PC-3 (cell line): Measurements from ENCODE around the gene IZUMO4.

Source experiments
- CTCF ChIP-seq: fragments of 300-600 bp; sonication (generic); conservative IDR thresholded peaks from 2 replicates; pipeline ENCODE4 v1.5.1; 2017; ENCODE audit warnings: antibody characterized with exemption, low read depth, mild to moderate bottlenecking, low read length
- EZH2 ChIP-seq: fragments of 300-600 bp; sonication (generic); IDR thresholded peaks from one replicate; pipeline ENCODE4 v1.6.1; 2017; ENCODE audit warnings: antibody characterized with exemption, mild to moderate bottlenecking, low read length; ENCODE audit not compliant: unreplicated experiment

DNA sequence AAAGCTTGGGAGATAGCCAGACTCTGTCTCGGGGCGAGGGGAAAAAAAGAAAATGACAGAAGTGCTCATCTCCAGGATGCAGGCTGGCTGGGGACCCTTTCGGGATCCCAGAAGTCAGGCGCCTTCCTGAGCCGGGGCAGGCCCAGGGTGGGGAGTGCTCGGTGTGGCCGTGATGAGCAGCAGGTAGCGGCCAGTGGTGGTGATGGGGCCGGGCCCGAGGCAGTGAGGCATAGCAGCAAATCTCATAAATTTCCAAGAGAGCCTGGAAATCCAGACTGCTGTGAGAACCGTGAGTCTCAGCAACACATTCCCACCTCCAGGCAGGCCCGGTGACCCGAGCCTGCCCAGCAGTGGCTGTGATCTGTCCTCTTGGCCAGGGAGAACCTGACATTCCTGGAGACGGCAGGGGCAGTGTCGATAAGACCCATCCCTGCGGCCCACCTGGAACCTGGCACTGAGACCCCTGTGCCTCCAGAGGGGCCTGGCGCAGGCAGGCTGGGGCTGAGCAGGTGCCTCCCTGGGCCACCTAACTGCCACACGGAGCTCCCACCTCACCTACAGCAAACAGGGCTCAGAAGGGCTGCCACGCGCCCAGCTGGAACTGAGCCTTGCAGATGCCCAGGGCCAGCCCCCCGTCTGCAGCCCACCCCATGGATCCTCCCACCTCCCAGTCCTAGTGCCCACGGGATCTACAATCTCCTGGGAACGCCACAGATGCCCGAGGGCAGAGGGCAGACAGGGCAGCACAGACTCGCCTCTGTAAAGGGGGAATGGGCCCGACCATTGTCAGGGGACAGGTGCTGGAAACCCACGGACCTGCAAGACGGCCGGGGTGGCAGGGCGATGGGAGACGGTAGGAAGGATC, 23.4 kb downstream of the IZUMO4 start:
- TF ChIP-seq CTCF (no peak), EZH2 (no peak)
